ENCODE measurements around the gene CAPRIN1. TPM values are rescaled to one million over a fixed set of nuclear protein-coding genes. Genes with fewer than 3 reads are reported as not detected.

The CAPRIN1 gene
- total and polyA plus RNA-seq, 2 donors (not counting 3 experiments of a cell fraction or from before 2014, with no cell fraction given) = 138 to 279 TPM

DNA sequence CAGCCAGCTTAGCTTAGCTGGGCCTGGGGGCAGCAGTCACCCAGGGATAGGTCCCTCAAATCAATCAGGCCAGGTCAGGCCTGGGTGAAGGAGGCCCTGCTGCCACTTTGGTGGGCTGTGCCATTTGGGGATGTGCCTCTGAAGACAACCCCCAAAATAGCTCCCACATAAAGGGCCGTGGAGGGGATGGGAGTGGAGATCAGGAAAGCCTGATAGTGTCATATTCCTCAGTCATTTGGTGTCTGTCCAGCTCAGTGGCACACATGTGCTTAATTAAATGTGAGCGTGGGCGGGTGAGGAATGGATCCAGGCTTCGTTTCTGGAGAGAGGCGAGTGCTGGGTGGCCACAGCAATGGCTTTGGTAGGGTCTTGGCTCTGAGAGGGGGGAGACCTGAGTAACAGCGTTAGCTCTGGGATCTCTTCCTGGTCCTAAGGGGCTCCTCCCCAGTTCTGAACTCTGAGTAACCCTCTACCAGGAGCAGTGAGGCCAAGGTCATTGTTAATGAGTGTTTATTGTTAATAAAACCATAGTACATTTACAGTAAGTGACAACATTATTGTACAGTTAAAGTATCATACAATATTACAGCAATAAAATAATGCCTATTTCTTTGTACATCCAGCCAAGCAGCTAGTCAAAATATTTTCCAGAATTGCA, 99.1 kb downstream of the CAPRIN1 start:
- dilution Hi-C loops (cut with MboI; ENCODE audit: extremely low pct_ligation_motif_present, low sequenced_read_pairs) (no loop called here), intact Hi-C loops (cut with micrococcal nuclease) (no loop called here)
- Histone ChIP-seq H4K20me1 (replicated peaks; ENCODE audit: control insufficient read depth, extremely low read depth, insufficient read depth, low read length) (no peaks in the 10 kb centered on the region), H3K36me3 (ENCODE audit: control insufficient read depth in 2 of 2, extremely low read depth in 1 of 2, insufficient read depth in 2 of 2, low read length in 2 of 2) (peaks cover 11 to 14% of the 10 kb centered on the region in 2 experiments), H2AFZ (ENCODE audit: low read depth, low read length) (no peak overlapping the region), H3K79me2 (ENCODE audit: control insufficient read depth, insufficient read depth, low read length) (no peaks in the 10 kb centered on the region), H3K4me2 (ENCODE audit: insufficient read depth, low read length) (no peak overlapping the region), H3K9ac (replicated peaks; ENCODE audit: extremely low read depth, insufficient read depth, low read length) (no peak overlapping the region), H3K27ac (ENCODE audit: insufficient read depth, low read depth, low read length) (no peak overlapping the region), H3K4me3 (replicated peaks in 1 of 3; ENCODE audit: insufficient read depth in 1 of 3, low read depth in 1 of 3, low read length in 3 of 3) (no peak overlapping the region), H3K4me1 (ENCODE audit: control insufficient read depth, extremely low read depth, insufficient read depth, low read length) (no peaks in the 10 kb centered on the region), H3K9me3 (replicated peaks; ENCODE audit: control insufficient read depth, insufficient read depth, low read length) (no peaks in the 10 kb centered on the region), H3K27me3 (ENCODE audit: control insufficient read depth in 2 of 2, insufficient read depth in 2 of 2, low read length in 2 of 2) (no peaks in the 10 kb centered on the region), H3K9me1 (replicated peaks; ENCODE audit: control insufficient read depth, extremely low read depth, insufficient read depth, low read length) (no peaks in the 10 kb centered on the region)
- DNase-seq (ENCODE audit: low read depth, low spot score) = no peak
- ChIA-PET CTCF (interaction anchor here (0.5 to 2.2 kb wide), 6 partner anchors 15 to 344 kb away, joined by 3 to 8 read pairs (median 4); partner anchors contain the start of gene ABTB2), POLR2A (no interaction called here)
- TF ChIP-seq POLR2A (IDR thresholded peaks at IDR 0.05; ENCODE audit: low read depth, low read length) (no peak), GATA2 (IDR thresholded peaks at IDR 0.05; ENCODE audit: insufficient read depth, insufficient read length, low read depth, low read length) (no peak), JUN (IDR thresholded peaks at IDR 0.05; ENCODE audit: borderline replicate concordance, insufficient read depth, insufficient read length, low read depth) (no peak), MYC (IDR thresholded peaks at IDR 0.05; ENCODE audit: low read depth, low read length) (no peak), EZH2 (IDR thresholded peaks at IDR 0.05; ENCODE audit: borderline replicate concordance, low read depth, low read length, severe bottlenecking) (no peak), FOS (IDR thresholded peaks at IDR 0.05; ENCODE audit: borderline replicate concordance, insufficient read depth, low read length) (no peak)
- TF ChIP-seq, protein P1, sequence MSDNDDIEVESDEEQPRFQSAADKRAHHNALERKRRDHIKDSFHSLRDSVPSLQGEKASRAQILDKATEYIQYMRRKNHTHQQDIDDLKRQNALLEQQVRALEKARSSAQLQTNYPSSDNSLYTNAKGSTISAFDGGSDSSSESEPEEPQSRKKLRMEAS (IDR thresholded peaks at IDR 0.05; ENCODE audit: insufficient read depth, insufficient read length) = no peak
- TF ChIP-seq, protein P2, sequence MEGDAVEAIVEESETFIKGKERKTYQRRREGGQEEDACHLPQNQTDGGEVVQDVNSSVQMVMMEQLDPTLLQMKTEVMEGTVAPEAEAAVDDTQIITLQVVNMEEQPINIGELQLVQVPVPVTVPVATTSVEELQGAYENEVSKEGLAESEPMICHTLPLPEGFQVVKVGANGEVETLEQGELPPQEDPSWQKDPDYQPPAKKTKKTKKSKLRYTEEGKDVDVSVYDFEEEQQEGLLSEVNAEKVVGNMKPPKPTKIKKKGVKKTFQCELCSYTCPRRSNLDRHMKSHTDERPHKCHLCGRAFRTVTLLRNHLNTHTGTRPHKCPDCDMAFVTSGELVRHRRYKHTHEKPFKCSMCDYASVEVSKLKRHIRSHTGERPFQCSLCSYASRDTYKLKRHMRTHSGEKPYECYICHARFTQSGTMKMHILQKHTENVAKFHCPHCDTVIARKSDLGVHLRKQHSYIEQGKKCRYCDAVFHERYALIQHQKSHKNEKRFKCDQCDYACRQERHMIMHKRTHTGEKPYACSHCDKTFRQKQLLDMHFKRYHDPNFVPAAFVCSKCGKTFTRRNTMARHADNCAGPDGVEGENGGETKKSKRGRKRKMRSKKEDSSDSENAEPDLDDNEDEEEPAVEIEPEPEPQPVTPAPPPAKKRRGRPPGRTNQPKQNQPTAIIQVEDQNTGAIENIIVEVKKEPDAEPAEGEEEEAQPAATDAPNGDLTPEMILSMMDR (IDR thresholded peaks at IDR 0.05; ENCODE audit: extremely low read depth in 1 of 2, insufficient read depth in 1 of 2, low read depth in 1 of 2, low read length in 2 of 2) = no peak
- no peak for FAIRE-seq
- no TSS peak for BruUV-seq (replicated peaks)

Other genes starting within 250 kb of the CAPRIN1 start
- 62.4 and 66.8 TPM in 2 replicates for gene LMO2, start 159.7 kb upstream of the CAPRIN1 start, total RNA-seq
- gene LMO2, start 159.7 kb upstream of the CAPRIN1 start, polyA plus RNA-seq = 44.6 and 60.4 TPM in 2 replicates
- gene NAT10, start 53.9 kb downstream of the CAPRIN1 start, total RNA-seq = 54.9 and 57.6 TPM in 2 replicates
- 32.0 and 33.6 TPM in 2 replicates for gene NAT10, start 53.9 kb downstream of the CAPRIN1 start, polyA plus RNA-seq